ENCODE data around the gene CKM. TPM values are rescaled to one million over a fixed set of nuclear protein-coding genes. Genes with fewer than 3 reads are reported as not detected.

CKM gene
- polyA plus RNA-seq, 5 donors = 0.23 to 137 (median 1.3) TPM

Other genes with a start within 250 kb of the CKM start
- 1 to 10 TPM in 2 of 5 donors, under 1 TPM in 3; 0.39 to 2.0 (median 0.93) TPM for gene ZNF296, start 246.4 kb downstream of the CKM start, polyA plus RNA-seq (ENCODE audit: insufficient read depth in 1 of 5, insufficient read length in 5 of 5, low replicate concordance in 1 of 5)
- 10 to 100 TPM; 17.0 to 24.9 (median 21.5) TPM for gene GEMIN7, start 243.6 kb downstream of the CKM start, polyA plus RNA-seq (ENCODE audit: insufficient read depth in 1 of 5, insufficient read length in 5 of 5, low replicate concordance in 1 of 5)
- 10 to 100 TPM; 15.1 to 31.4 (median 21.0) TPM for gene PPP1R37, start 229.7 kb downstream of the CKM start, polyA plus RNA-seq (ENCODE audit: insufficient read depth in 1 of 5, insufficient read length in 5 of 5, low replicate concordance in 1 of 5)
- under 1 TPM; 0.10 to 0.19 (median 0.12) TPM for gene NKPD1, start 161.9 kb downstream of the CKM start, polyA plus RNA-seq (ENCODE audit: insufficient read depth in 1 of 5, insufficient read length in 5 of 5, low replicate concordance in 1 of 5)
- gene TRAPPC6A, start 144.6 kb downstream of the CKM start, polyA plus RNA-seq (ENCODE audit: insufficient read depth in 1 of 5, insufficient read length in 5 of 5, low replicate concordance in 1 of 5) = 10 to 100 TPM; 18.7 to 37.7 (median 24.4) TPM
- gene BLOC1S3, start 144.1 kb downstream of the CKM start, polyA plus RNA-seq (ENCODE audit: insufficient read depth in 1 of 5, insufficient read length in 5 of 5, low replicate concordance in 1 of 5) = 10 to 100 TPM in 3 of 5 donors, 1 to 10 TPM in 2; 8.3 to 12.7 (median 11.5) TPM
- 1 to 10 TPM in 4 of 5 donors, under 1 TPM in 1; 0.84 to 2.8 (median 1.5) TPM for gene EXOC3L2, start 77.5 kb downstream of the CKM start, polyA plus RNA-seq (ENCODE audit: insufficient read depth in 1 of 5, insufficient read length in 5 of 5, low replicate concordance in 1 of 5)
- gene MARK4, start 71.6 kb downstream of the CKM start, polyA plus RNA-seq (ENCODE audit: insufficient read depth in 1 of 5, insufficient read length in 5 of 5, low replicate concordance in 1 of 5) = 10 to 100 TPM; 24.9 to 40.4 (median 38.9) TPM
- gene KLC3, start 17.9 kb upstream of the CKM start, polyA plus RNA-seq (ENCODE audit: insufficient read depth in 1 of 5, insufficient read length in 5 of 5, low replicate concordance in 1 of 5) = 1 to 10 TPM in 1 of 5 donors, under 1 TPM in 4; 0.34 to 1.2 (median 0.65) TPM
- gene ERCC2, start 47.7 kb upstream of the CKM start, polyA plus RNA-seq (ENCODE audit: insufficient read depth in 1 of 5, insufficient read length in 5 of 5, low replicate concordance in 1 of 5) = 10 to 100 TPM; 27.8 to 35.8 (median 32.2) TPM
- 10 to 100 TPM; 11.2 to 20.0 (median 13.6) TPM for gene PPP1R13L, start 82.2 kb upstream of the CKM start, polyA plus RNA-seq (ENCODE audit: insufficient read depth in 1 of 5, insufficient read length in 5 of 5, low replicate concordance in 1 of 5)
- 1 to 10 TPM; 2.8 to 5.5 (median 3.6) TPM for gene POLR1G, start 83.8 kb upstream of the CKM start, polyA plus RNA-seq (ENCODE audit: insufficient read depth in 1 of 5, insufficient read length in 5 of 5, low replicate concordance in 1 of 5)
- gene ERCC1, start 101.0 kb upstream of the CKM start, polyA plus RNA-seq (ENCODE audit: insufficient read depth in 1 of 5, insufficient read length in 5 of 5, low replicate concordance in 1 of 5) = 100 to 1,000 TPM in 1 of 5 donors, 10 to 100 TPM in 4; 77.2 to 123 (median 93.4) TPM
- gene FOSB, start 145.1 kb upstream of the CKM start, polyA plus RNA-seq (ENCODE audit: insufficient read depth in 1 of 5, insufficient read length in 5 of 5, low replicate concordance in 1 of 5) = 100 to 1,000 TPM in 4 of 5 donors, 10 to 100 TPM in 1; 15.5 to 269 (median 169) TPM
- 10 to 100 TPM; 10.1 to 14.7 (median 11.2) TPM for gene RTN2, start 174.2 kb upstream of the CKM start, polyA plus RNA-seq (ENCODE audit: insufficient read depth in 1 of 5, insufficient read length in 5 of 5, low replicate concordance in 1 of 5)
- under 1 TPM; 0.15 to 0.49 (median 0.28) TPM for gene PPM1N, start 175.6 kb upstream of the CKM start, polyA plus RNA-seq (ENCODE audit: insufficient read depth in 1 of 5, insufficient read length in 5 of 5, low replicate concordance in 1 of 5)
- 10 to 100 TPM; 47.8 to 59.7 (median 57.2) TPM for gene VASP, start 184.6 kb upstream of the CKM start, polyA plus RNA-seq (ENCODE audit: insufficient read depth in 1 of 5, insufficient read length in 5 of 5, low replicate concordance in 1 of 5)